ENCODE measurements around the gene SCNN1A. TPM values are rescaled to one million over a fixed set of nuclear protein-coding genes. Genes with fewer than 3 reads are reported as not detected.
A peak's percentile ranks its signal among the peaks of the same experiment; 100 is the strongest.

The SCNN1A gene
- total RNA-seq, 6 experiments from 2014 or later, result 0.18 TPM; not detected in 5

GRCh38 chr12:6328045-6328779 lies 47.2 kb downstream of the SCNN1A start:
- no peak overlapping the region for H3K4me3 Mint-ChIP-seq
- H3K27me3 Mint-ChIP-seq (ENCODE audit: insufficient read depth), result no peaks in the 10 kb centered on the region; the same call in none of the 2 replicates
- peak overlapping the region; percentile 36 for H3K27ac Mint-ChIP-seq
- no peaks in the 10 kb centered on the region for H3K9me3 Mint-ChIP-seq
- peaks cover 64% of the 10 kb centered on the region for H3K4me1 Mint-ChIP-seq (ENCODE audit: low read depth)
- peaks cover 28% of the 10 kb centered on the region for H3K36me3 Mint-ChIP-seq (ENCODE audit: low read depth)
- no peak for TF ChIP-seq CTCF (IDR thresholded peaks at IDR 0.05)
- no peak for DNase-seq

GRCh38 chr12:6327229-6328041 lies 47.9 kb downstream of the SCNN1A start:
- peak overlapping the region; percentile 57; the same call in 1 of the 2 replicates for H3K27ac Mint-ChIP-seq
- H3K36me3 Mint-ChIP-seq (ENCODE audit: low read depth), result peaks cover 22% of the 10 kb centered on the region
- DNase-seq, result no peak
- H3K9me3 Mint-ChIP-seq, result no peaks in the 10 kb centered on the region
- no peaks in the 10 kb centered on the region; the same call in none of the 2 replicates for H3K27me3 Mint-ChIP-seq (ENCODE audit: insufficient read depth)
- H3K4me1 Mint-ChIP-seq (ENCODE audit: low read depth), result peaks cover 64% of the 10 kb centered on the region
- no peak for TF ChIP-seq CTCF (IDR thresholded peaks at IDR 0.05)
- no peak overlapping the region for H3K4me3 Mint-ChIP-seq

GRCh38 chr12:6326316-6327228 lies 48.8 kb downstream of the SCNN1A start:
- no peak for DNase-seq
- H3K27ac Mint-ChIP-seq, result peak overlapping the region; percentile 57
- peak; percentile 58 for TF ChIP-seq CTCF (IDR thresholded peaks at IDR 0.05)
- H3K4me1 Mint-ChIP-seq (ENCODE audit: low read depth), result peaks cover 63% of the 10 kb centered on the region
- no peaks in the 10 kb centered on the region; the same call in none of the 2 replicates for H3K27me3 Mint-ChIP-seq (ENCODE audit: insufficient read depth)
- peaks cover 21% of the 10 kb centered on the region for H3K36me3 Mint-ChIP-seq (ENCODE audit: low read depth)
- no peak overlapping the region for H3K4me3 Mint-ChIP-seq
- H3K9me3 Mint-ChIP-seq, result no peaks in the 10 kb centered on the region

- H3K4me3 Mint-ChIP-seq, result no peak overlapping the region
- TF ChIP-seq CTCF (IDR thresholded peaks at IDR 0.05), result no peak
- H3K9me3 Mint-ChIP-seq, result no peaks in the 10 kb centered on the region
- H3K27ac Mint-ChIP-seq, result peak overlapping the region; percentile 88
- H3K4me1 Mint-ChIP-seq (ENCODE audit: low read depth), result peaks cover 49% of the 10 kb centered on the region
- H3K36me3 Mint-ChIP-seq (ENCODE audit: low read depth), result peaks cover 13% of the 10 kb centered on the region; the same call in 1 of the 2 replicates
- DNase-seq, result no peak
- no peaks in the 10 kb centered on the region; the same call in 1 of the 2 replicates for H3K27me3 Mint-ChIP-seq (ENCODE audit: insufficient read depth)
These were observed 50.2 kb downstream of the SCNN1A start for GRCh38 chr12:6324936-6325750.

Data from HFFc6 (cell line).